IPS-18a (cell line): ENCODE data around the gene HLA-DPB1.
A peak's percentile ranks its signal among the peaks of the same experiment; 100 is the strongest.

Experiments used
- H3K27ac ChIP-seq: one replicate; pipeline ENCODE4 v1.5.1; 2013; ENCODE audit warnings: low read length
- H3K27me3 ChIP-seq: one replicate; pipeline ENCODE4 v1.6.1; 2013; ENCODE audit warnings: mild to moderate bottlenecking, low read length; ENCODE audit not compliant: control insufficient read depth, insufficient read depth
- H3K36me3 ChIP-seq: one replicate; pipeline ENCODE4 v1.6.1; 2013; ENCODE audit warnings: low read depth, low read length; ENCODE audit not compliant: control insufficient read depth
- H3K4me1 ChIP-seq: one replicate; pipeline ENCODE4 v1.6.1; 2013; ENCODE audit warnings: low read depth, low read length; ENCODE audit not compliant: control insufficient read depth
- H3K4me3 ChIP-seq: one replicate; pipeline ENCODE4 v1.5.1; 2013; ENCODE audit warnings: low read length
- H3K9ac ChIP-seq: one replicate; pipeline ENCODE4 v1.6.1; 2013; ENCODE audit warnings: mild to moderate bottlenecking, low read length, moderate library complexity
- H3K9me3 ChIP-seq: one replicate; pipeline ENCODE4 v1.6.1; 2013; ENCODE audit warnings: low read depth, low read length; ENCODE audit not compliant: control insufficient read depth

HLA-DPB1 gene

GRCh38 chr6:33123732-33124524 is 48.1 kb downstream of the HLA-DPB1 start:
- Histone ChIP-seq H3K9me3 (no peaks in the 10 kb centered on the region), H3K36me3 (peaks cover 4% of the 10 kb centered on the region), H3K4me1 (peaks cover 39% of the 10 kb centered on the region), H3K27ac (no peak overlapping the region), H3K4me3 (peak overlapping the region; percentile 41), H3K9ac (no peak overlapping the region), H3K27me3 (no peaks in the 10 kb centered on the region)

GRCh38 chr6:33124525-33124901 is 48.7 kb downstream of the HLA-DPB1 start:
- peak overlapping the region; percentile 33 for H3K9ac ChIP-seq
- peaks cover 33% of the 10 kb centered on the region for H3K4me1 ChIP-seq
- H3K4me3 ChIP-seq: peak overlapping the region; percentile 41
- peaks cover 4% of the 10 kb centered on the region for H3K36me3 ChIP-seq
- no peaks in the 10 kb centered on the region for H3K9me3 ChIP-seq
- H3K27me3 ChIP-seq: no peaks in the 10 kb centered on the region
- H3K27ac ChIP-seq: no peak overlapping the region

- Histone ChIP-seq H3K4me3 (peak overlapping the region; percentile 28), H3K9ac (peak overlapping the region; percentile 33), H3K27me3 (no peaks in the 10 kb centered on the region), H3K4me1 (peaks cover 29% of the 10 kb centered on the region), H3K36me3 (peaks cover 9% of the 10 kb centered on the region), H3K9me3 (no peaks in the 10 kb centered on the region), H3K27ac (peak overlapping the region; percentile 76)
Observed at GRCh38 chr6:33124947-33125346, 49.2 kb downstream of the HLA-DPB1 start.

GRCh38 chr6:33126101-33126714 is 50.4 kb downstream of the HLA-DPB1 start:
- no peaks in the 10 kb centered on the region for H3K27me3 ChIP-seq
- H3K27ac ChIP-seq: no peak overlapping the region
- H3K9ac ChIP-seq: no peak overlapping the region
- peaks cover 23% of the 10 kb centered on the region for H3K4me1 ChIP-seq
- no peaks in the 10 kb centered on the region for H3K9me3 ChIP-seq
- H3K36me3 ChIP-seq: peaks cover 20% of the 10 kb centered on the region
- no peak overlapping the region for H3K4me3 ChIP-seq

GRCh38 chr6:33128318-33128717 is 52.5 kb downstream of the HLA-DPB1 start:
- Histone ChIP-seq H3K27ac (no peak overlapping the region), H3K4me3 (no peak overlapping the region), H3K9ac (no peak overlapping the region), H3K36me3 (peaks cover 22% of the 10 kb centered on the region), H3K27me3 (no peaks in the 10 kb centered on the region), H3K9me3 (no peaks in the 10 kb centered on the region), H3K4me1 (peaks cover 19% of the 10 kb centered on the region)

- Histone ChIP-seq H3K36me3 (peaks cover 22% of the 10 kb centered on the region), H3K27ac (no peak overlapping the region), H3K4me1 (no peaks in the 10 kb centered on the region), H3K27me3 (no peaks in the 10 kb centered on the region), H3K9ac (no peak overlapping the region), H3K4me3 (no peak overlapping the region), H3K9me3 (no peaks in the 10 kb centered on the region)
Observed at GRCh38 chr6:33132081-33132524, 56.3 kb downstream of the HLA-DPB1 start.

- no peaks in the 10 kb centered on the region for H3K27me3 ChIP-seq
- peaks cover under 1% of the 10 kb centered on the region for H3K36me3 ChIP-seq
- H3K9me3 ChIP-seq: no peaks in the 10 kb centered on the region
- no peaks in the 10 kb centered on the region for H3K4me1 ChIP-seq
- H3K27ac ChIP-seq: no peak overlapping the region
- no peak overlapping the region for H3K4me3 ChIP-seq
- H3K9ac ChIP-seq: no peak overlapping the region
Observed at GRCh38 chr6:33136310-33136900, 60.6 kb downstream of the HLA-DPB1 start.
